H1 (cell line): ENCODE data around the gene TAF4. TPM values are rescaled to one million over a fixed set of nuclear protein-coding genes. Genes with fewer than 3 reads are reported as not detected.

Experiments
- CTCF ChIA-PET: fragments of 300-600 bp; sonication (Branson Sonifier 250); formaldehyde crosslinking; loops from one replicate; lab custom pipeline; 2021; ENCODE audit not compliant: partially characterized antibody; lab: Charles Lee
- POLR2A ChIA-PET: fragments of 300-600 bp; sonication (Branson Sonifier 250); formaldehyde crosslinking; loops from one replicate; lab custom pipeline; 2021; ENCODE audit warnings: inconsistent platforms; ENCODE audit not compliant: partially characterized antibody; lab: Charles Lee
- DNase-seq, 2 experiments: peaks; one replicate each; pipeline versions ENCODE4 v3.0.0 to v3.0.0-alpha.2; 2010 to 2022; ENCODE audit warnings: low spot score in 2 of 2, low read depth in 1 of 2, mixed read lengths in 1 of 2
- FAIRE-seq: peaks from 2 replicates; lab custom pipeline; 2011; peaks lifted over from hg19 to GRCh38; lab: Jason Lieb, UNC
- H2AFZ ChIP-seq: 2 replicates; pipeline ENCODE4 v1.8.1; 2012; ENCODE audit warnings: low read length, inconsistent platforms
- H2AK5ac ChIP-seq: 2 replicates; pipeline ENCODE4 v1.6.1; 2013; ENCODE audit warnings: low read depth, low read length
- H2BK120ac ChIP-seq: replicated peaks from 2 replicates; pipeline ENCODE3; 2013; ENCODE audit warnings: low read depth, low read length, inconsistent platforms
- H2BK12ac ChIP-seq: 2 replicates; pipeline ENCODE4 v1.6.1; 2013; ENCODE audit warnings: low read depth, low read length
- H2BK15ac ChIP-seq: 2 replicates; pipeline ENCODE4 v1.6.1; 2013; ENCODE audit warnings: low read length
- H2BK20ac ChIP-seq: 2 replicates; pipeline ENCODE4 v1.6.1; 2013; ENCODE audit warnings: low read length
- H2BK5ac ChIP-seq: 2 replicates; pipeline ENCODE4 v1.6.1; 2013; ENCODE audit warnings: low read depth, low read length
- H3K14ac ChIP-seq: 2 replicates; pipeline ENCODE4 v1.6.1; 2013; ENCODE audit warnings: inconsistent platforms; ENCODE audit not compliant: insufficient read length
- H3K18ac ChIP-seq: 2 replicates; pipeline ENCODE4 v1.6.1; 2013; ENCODE audit warnings: low read length; ENCODE audit errors: extremely low read depth
- H3K23ac ChIP-seq: 2 replicates; pipeline ENCODE4 v1.6.1; 2013; ENCODE audit warnings: inconsistent platforms; ENCODE audit not compliant: insufficient read length
- H3K23me2 ChIP-seq: 2 replicates; pipeline ENCODE4 v1.6.1; 2013; ENCODE audit warnings: low read depth, low read length
- H3K27ac ChIP-seq: 2 replicates; pipeline ENCODE4 v1.6.1; 2011; ENCODE audit warnings: low read depth, low read length, inconsistent platforms
- H3K27me3 ChIP-seq, 4 experiments: replicated peaks in 1 of 4; 1 replicate in 1 of 4; 2 replicates in 3 of 4; pipeline versions ENCODE4 v1.6.1 to v1.8.1; 2011 to 2013; ENCODE audit warnings: low read length in 3 of 4, mild to moderate bottlenecking in 3 of 4, inconsistent platforms in 2 of 4, mixed read lengths in 2 of 4, moderate library complexity in 1 of 4; ENCODE audit not compliant: control insufficient read depth in 3 of 4, insufficient read depth in 3 of 4; ENCODE audit errors: extremely low read depth in 1 of 4
- H3K36me3 ChIP-seq, 4 experiments: 2 replicates each; pipeline versions ENCODE4 v1.6.1 to v1.8.1; 2011 to 2013; ENCODE audit warnings: mild to moderate bottlenecking in 4 of 4, low read length in 3 of 4, moderate library complexity in 2 of 4, control low read depth in 1 of 4, inconsistent platforms in 1 of 4; ENCODE audit not compliant: insufficient read depth in 4 of 4, control insufficient read depth in 2 of 4
- H3K4ac ChIP-seq: replicated peaks from 2 replicates; pipeline ENCODE3; 2013; ENCODE audit warnings: low read length, low read depth, mixed read lengths, inconsistent platforms; ENCODE audit not compliant: insufficient read length
- H3K4me1 ChIP-seq, 4 experiments: replicated peaks in 1 of 4; 1 replicate in 1 of 4; 2 replicates in 3 of 4; pipeline versions ENCODE4 v1.6.1 to v1.8.1; 2011 to 2013; ENCODE audit warnings: low read length in 3 of 4, inconsistent platforms in 2 of 4, mixed read lengths in 1 of 4; ENCODE audit not compliant: insufficient read depth in 4 of 4, control insufficient read depth in 3 of 4
- H3K4me2 ChIP-seq, 2 experiments: 2 replicates each; pipeline versions ENCODE4 v1.6.1 to v1.8.1; 2011 to 2013; ENCODE audit warnings: low read depth in 2 of 2, low read length in 2 of 2, control low read depth in 1 of 2, inconsistent platforms in 1 of 2, mild to moderate bottlenecking in 1 of 2; ENCODE audit not compliant: insufficient read depth in 1 of 2
- H3K4me3 ChIP-seq, 4 experiments: fragments of 200-600, 300-600 bp in 1 of 4; sonication (generic), shearing (Covaris generic), sonication (Bioruptor Twin) in 1 of 4; 2 replicates each; pipeline versions ENCODE4 v1.5.1 to v1.8.1; 2011 to 2016; ENCODE audit warnings: low read length in 4 of 4, low read depth in 3 of 4, control low read depth in 2 of 4, inconsistent platforms in 2 of 4, mild to moderate bottlenecking in 2 of 4, mixed read lengths in 1 of 4, moderate library complexity in 1 of 4; ENCODE audit not compliant: insufficient read depth in 2 of 4; ENCODE audit errors: extremely low read depth in 1 of 4
- H3K56ac ChIP-seq: replicated peaks from 2 replicates; pipeline ENCODE3; 2013; ENCODE audit warnings: low read depth, mild to moderate bottlenecking, mixed read lengths, low read length, inconsistent platforms; ENCODE audit not compliant: insufficient read length
- H3K79me1 ChIP-seq: 2 replicates; pipeline ENCODE4 v1.6.1; 2013; ENCODE audit warnings: low read depth, low read length, control low read depth
- H3K79me2 ChIP-seq, 2 experiments: 2 replicates each; pipeline versions ENCODE4 v1.6.1 to v1.8.1; 2012 to 2013; ENCODE audit warnings: low read length in 2 of 2, mild to moderate bottlenecking in 2 of 2, inconsistent platforms in 1 of 2; ENCODE audit not compliant: insufficient read depth in 2 of 2, control insufficient read depth in 1 of 2
- H3K9ac ChIP-seq, 4 experiments: replicated peaks in 1 of 4; 1 replicate in 1 of 4; 2 replicates in 3 of 4; pipeline versions ENCODE4 v1.6.1 to v1.8.1; 2011 to 2013; ENCODE audit warnings: low read depth in 3 of 4, low read length in 3 of 4, control low read depth in 2 of 4, mild to moderate bottlenecking in 2 of 4, moderate library complexity in 2 of 4, inconsistent platforms in 1 of 4; ENCODE audit errors: extremely low read depth in 1 of 4
- H3K9me3 ChIP-seq, 2 experiments: 2 replicates each; pipeline versions ENCODE4 v1.6.1 to v1.8.1; 2012 to 2013; ENCODE audit warnings: mild to moderate bottlenecking in 2 of 2, moderate library complexity in 2 of 2, control low read depth in 1 of 2, inconsistent platforms in 1 of 2, low read depth in 1 of 2, low read length in 1 of 2, mixed read lengths in 1 of 2; ENCODE audit not compliant: insufficient read depth in 2 of 2
- H4K20me1 ChIP-seq, 2 experiments: replicated peaks in 1 of 2; 2 replicates each; pipeline versions ENCODE3 to v1.8.1; 2011 to 2013; ENCODE audit warnings: inconsistent platforms in 2 of 2, low read length in 2 of 2, mild to moderate bottlenecking in 1 of 2; ENCODE audit not compliant: insufficient read depth in 2 of 2, control insufficient read depth in 1 of 2
- H4K5ac ChIP-seq: 2 replicates; pipeline ENCODE4 v1.6.1; 2013; ENCODE audit warnings: low read length, low read depth, mixed read lengths, inconsistent platforms; ENCODE audit not compliant: insufficient read length
- H4K8ac ChIP-seq: 2 replicates; pipeline ENCODE4 v1.8.0; 2013; ENCODE audit warnings: mild to moderate bottlenecking, moderate library complexity, low read length, inconsistent platforms; ENCODE audit not compliant: insufficient read depth; ENCODE audit errors: extremely low read depth
- H4K91ac ChIP-seq: replicated peaks from 2 replicates; pipeline ENCODE3; 2013; ENCODE audit warnings: low read length, mixed read lengths, inconsistent platforms; ENCODE audit not compliant: insufficient read length
- BRCA1 ChIP-seq: IDR thresholded peaks from 2 replicates; pipeline ENCODE4 v1.6.1; 2012; ENCODE audit warnings: low read depth, low read length, improper control_type of control experiment
- CTBP2 ChIP-seq: IDR thresholded peaks from 2 replicates; pipeline ENCODE4 v1.7.0; 2011; ENCODE audit warnings: borderline replicate concordance, mild to moderate bottlenecking, moderate library complexity, mixed read lengths, low read length; ENCODE audit not compliant: insufficient read depth, insufficient read length
- NRF1 ChIP-seq: IDR thresholded peaks from 2 replicates; pipeline ENCODE4 v1.6.1; 2011; ENCODE audit warnings: mild to moderate bottlenecking, low read depth, low read length, improper control_type of control experiment
- whole genome bisulfite sequencing, 2 experiments: shearing (Covaris generic) in 1 of 2; methylation state at CpG; one replicate each; pipeline versions ENCODE4 v1.1.6 to v1.1.7; 2013 to 2015; ENCODE audit warnings: low lambda C conversion rate in 2 of 2, mixed read lengths in 2 of 2, inconsistent platforms in 1 of 2, low coverage in 1 of 2, missing lambda C conversion rate in 1 of 2; ENCODE audit not compliant: insufficient replicate concordance in 2 of 2, insufficient coverage in 1 of 2, insufficient read length in 1 of 2; ENCODE audit errors: extremely low coverage in 1 of 2, missing lambda C conversion rate in 1 of 2; 5-methylcytosine and 5-hydroxymethylcytosine counted together
- polyA plus RNA-seq, 7 experiments: library from polyadenylated mRNA; depleted of rRNA in 3 of 7; stranded (reverse) in 5 of 7; unstranded in 2 of 7; fragments of >200 nt in 5 of 7; fragments of 200-250 nt in 2 of 7; gene quantifications; 1 replicate in 5 of 7; 2 replicates in 1 of 7; 4 replicates in 1 of 7; pipeline versions ENCODE4 v1.2.1 to v1.2.3, GENCODE V29; 2011 to 2013; ENCODE audit warnings: missing spikeins in 2 of 7, mixed read lengths in 2 of 7
- total RNA-seq: library from RNA; stranded (reverse); fragmentation: NEBNext Ultra II Directional; extraction: Animal tissue kit (Norgen Biotek cat#: 25700); gene quantifications from 2 replicates; pipeline ENCODE4 v1.2.1, GENCODE V29; 2021

TAF4 gene
- total and polyA plus RNA-seq, 2 of the 8 experiments (the other 6 are each of a cell fraction or from before 2014, with no cell fraction given), result 16.0 to 30.1 TPM

GRCh38 chr20:62011938-62012534, 53.6 kb downstream of the TAF4 start:
- Histone ChIP-seq H2BK15ac (no peak overlapping the region), H3K4ac (no peak overlapping the region), H3K79me2 (peaks cover 2 to 36% of the 10 kb centered on the region in 2 experiments; a peak in 2 of 4 replicates), H4K20me1 (peaks cover 13 to 24% of the 10 kb centered on the region in 2 experiments), H2AFZ (no peak overlapping the region), H2BK20ac (no peak overlapping the region), H2AK5ac (no peak overlapping the region), H3K4me3 (no peak overlapping the region), H3K4me1 (peaks cover 0 to 2% (median 0%) of the 10 kb centered on the region in 4 experiments; a peak in 3 of 7 replicates), H3K56ac (no peak overlapping the region), H2BK5ac (no peak overlapping the region), H3K4me2 (no peak overlapping the region), H3K18ac (no peak overlapping the region), H2BK120ac (no peak overlapping the region), H3K9ac (no peak overlapping the region), H3K27me3 (no peaks in the 10 kb centered on the region), H3K9me3 (no peaks in the 10 kb centered on the region), H3K79me1 (peaks cover 12% of the 10 kb centered on the region), H3K27ac (no peak overlapping the region)
- CTCF ChIA-PET, result interaction anchor here (1.0 to 3.3 kb wide), 19 partner anchors 9 to 179 kb away, joined by 3 to 41 read pairs (median 6); partner anchors contain the start of gene LSM14B
- WGBS, 2 experiments, result 93% methylated on average over 26 of the region's 27 CpGs; no CpG with 5 or more reads in 1 of the 2 experiments
- FAIRE-seq, result no peak
- POLR2A ChIA-PET, result interaction anchor here (0.7 to 1.9 kb wide), 9 partner anchors 8 to 132 kb away, joined by 3 to 8 read pairs (median 3); partner anchors contain the start of gene PSMA7
- no peak for TF ChIP-seq BRCA1
- no peak for TF ChIP-seq CTBP2
- no peak for TF ChIP-seq NRF1
- TF ChIP-seq, all 59 proteins: peak for 0
- no peaks in the 10 kb centered on the region for H3K23me2 ChIP-seq
- H4K91ac ChIP-seq, result no peak overlapping the region
- H3K14ac ChIP-seq, result no peak overlapping the region
- H4K5ac ChIP-seq, result no peak overlapping the region
- H3K23ac ChIP-seq, result no peak overlapping the region
- peaks cover 12 to 29% (median 22%) of the 10 kb centered on the region in 4 experiments; a peak in 7 of 8 replicates for H3K36me3 ChIP-seq
- 0 out of 2 replicates have a peak overlapping the region, but pooled peaks have one; percentile 29 for H4K8ac ChIP-seq
- no peak overlapping the region for H2BK12ac ChIP-seq
- DNase-seq, result no peak
